Measurements from ENCODE around the gene POU6F2.
"Not testable (repeated sequence)": the region's sequence is repeated elsewhere in the genome, so short reads cannot be mapped to it uniquely, and the experiment has no call there.

POU6F2 gene

GRCh38 chr7:38977685-38978084 is at the start of gene POU6F2:
TSS of gene POU6F2 (plus strand) at chr7:38977909. CDS start at chr7:38977954, 45 bp downstream.
- no peak for DNase-seq (ENCODE audit: low spot score)

DNA sequence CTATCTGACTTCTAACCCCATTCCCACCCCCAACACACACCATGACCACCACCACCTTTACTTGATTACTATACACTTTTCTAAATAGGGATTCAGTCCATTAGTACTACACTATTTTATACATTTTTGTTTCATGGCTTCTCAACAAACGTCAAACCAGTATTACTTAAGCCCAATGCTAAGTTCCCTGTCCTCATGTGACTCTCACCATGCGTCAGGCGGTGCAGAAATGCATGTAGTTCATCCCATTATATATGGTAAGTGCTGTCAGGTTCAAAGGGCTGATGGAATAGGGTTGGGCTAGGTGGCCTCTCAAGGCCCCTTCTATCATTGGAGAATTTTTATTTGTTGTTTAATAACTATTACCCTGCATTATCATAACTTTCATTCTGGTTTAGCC is 49.2 kb upstream of the POU6F2 start:
- no peak for DNase-seq (ENCODE audit: low spot score)

DNA sequence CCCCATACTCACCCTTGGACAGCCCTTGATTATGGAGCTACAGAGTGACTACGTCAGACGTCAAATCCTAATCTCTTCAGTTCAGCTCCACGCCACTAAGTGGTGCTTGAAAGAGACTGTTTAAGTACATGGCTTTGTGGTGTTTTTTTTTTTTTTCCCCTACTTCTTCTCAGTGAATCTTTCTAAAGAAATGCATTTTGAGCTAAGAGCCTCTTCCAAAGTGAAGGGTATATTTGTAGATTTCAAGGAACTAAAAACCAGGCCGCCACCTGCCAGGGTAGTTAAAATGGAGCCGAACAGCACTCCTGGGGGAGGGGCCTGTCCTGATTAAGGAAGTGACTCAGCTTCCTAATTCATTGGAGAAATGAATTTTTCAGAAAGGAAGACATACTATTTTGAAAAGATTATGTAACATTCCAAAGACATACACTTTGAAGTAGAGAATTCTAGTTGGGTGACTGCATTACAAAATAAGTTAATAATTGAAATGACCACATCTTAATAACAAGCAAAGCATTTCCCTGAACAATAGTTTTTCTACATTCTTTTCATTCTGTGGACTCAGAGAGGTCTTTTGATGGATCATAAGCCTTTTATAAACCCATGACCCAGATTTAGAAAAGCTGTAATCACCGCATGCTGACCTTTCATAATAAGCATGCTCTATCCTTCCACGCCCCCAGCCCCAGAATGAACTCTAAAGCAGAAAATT is 48.1 kb upstream of the POU6F2 start:
- no peak for DNase-seq (ENCODE audit: low spot score)

- peak; percentile 47 for DNase-seq (ENCODE audit: low spot score)
These were observed 45.1 kb upstream of the POU6F2 start for GRCh38 chr7:38932509-38933168.

DNA sequence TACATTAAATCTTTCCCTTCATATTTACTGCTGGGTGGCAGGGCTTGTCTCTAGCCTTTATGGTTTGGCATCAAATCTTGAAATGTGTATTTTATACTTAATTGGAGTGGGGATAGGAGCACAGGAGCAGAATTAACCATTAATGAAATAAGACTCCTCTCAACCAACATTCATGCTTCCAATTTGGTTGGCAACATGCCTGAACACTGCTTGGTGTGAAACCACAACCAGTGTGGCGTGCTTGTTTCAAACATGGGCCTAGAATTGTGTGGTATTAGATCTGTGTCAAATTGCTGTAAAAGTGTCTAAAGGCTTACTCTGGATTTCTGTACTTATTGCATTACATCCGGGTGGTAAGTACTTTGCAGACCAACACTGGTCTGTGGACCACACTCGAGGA is 43.7 kb upstream of the POU6F2 start:
- DNase-seq (ENCODE audit: low spot score) = no peak

GRCh38 chr7:38934536-38934935 is 43.2 kb upstream of the POU6F2 start:
- DNase-seq (ENCODE audit: low spot score) = no peak

DNA sequence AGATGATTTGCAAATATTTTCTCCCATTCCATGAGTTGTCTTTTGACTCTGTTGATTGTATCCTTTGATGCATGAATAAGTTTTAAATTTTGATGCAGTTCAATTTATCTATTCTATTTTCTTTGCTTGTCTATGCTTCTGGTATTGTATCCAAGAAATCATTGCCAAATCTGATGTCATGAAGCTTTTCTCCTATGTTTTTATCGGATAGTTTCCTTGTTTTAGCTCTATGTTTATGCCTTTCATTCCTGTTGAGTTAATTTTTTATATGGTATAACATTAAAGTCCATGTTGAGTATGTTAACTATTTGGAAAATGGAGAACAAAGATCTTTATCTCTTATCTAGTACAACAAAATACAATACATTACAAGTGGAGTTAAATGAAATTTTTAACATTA is 41.1 kb upstream of the POU6F2 start:
- DNase-seq (ENCODE audit: low spot score) = no peak

- no peak for DNase-seq (ENCODE audit: low spot score)
These were observed 39.7 kb upstream of the POU6F2 start for GRCh38 chr7:38938001-38938485.

GRCh38 chr7:38938589-38938988 is 39.1 kb upstream of the POU6F2 start:
- no peak for DNase-seq (ENCODE audit: low spot score)

- DNase-seq (ENCODE audit: low spot score) = no peak
These were observed 36.9 kb upstream of the POU6F2 start for GRCh38 chr7:38940774-38941173.

DNA sequence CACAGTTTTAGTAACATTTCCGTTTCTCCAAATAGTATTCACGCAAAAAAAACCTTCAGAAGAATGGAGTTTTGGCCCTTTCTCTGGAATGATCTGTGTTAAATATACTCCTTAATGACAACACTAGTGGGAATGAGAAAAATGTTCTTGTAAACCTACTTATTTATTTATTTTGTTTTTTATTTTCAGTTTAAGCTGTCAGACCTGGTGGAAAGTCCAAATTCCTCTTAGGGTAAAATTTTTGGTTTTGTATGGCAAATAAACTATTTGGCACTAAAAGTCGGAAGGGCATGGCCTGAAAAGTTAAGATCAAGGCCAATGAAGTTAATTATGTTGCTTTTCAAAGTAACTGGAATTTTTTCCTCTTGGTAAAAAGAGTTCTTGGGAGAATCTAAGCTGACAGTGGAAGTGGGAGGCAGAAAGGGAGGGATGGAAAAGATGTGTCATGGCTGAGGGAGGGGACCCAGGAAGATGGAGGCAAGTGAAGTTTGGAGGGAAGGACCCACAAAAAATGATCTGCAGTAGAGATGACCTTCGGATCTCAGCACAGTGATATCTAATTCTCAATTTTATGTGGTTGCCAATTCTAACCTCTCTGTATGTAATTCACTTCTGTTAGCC is 35.2 kb upstream of the POU6F2 start:
- no peak for DNase-seq (ENCODE audit: low spot score)

GRCh38 chr7:38947541-38947940 is 30.2 kb upstream of the POU6F2 start:
- not testable (repeated sequence) for DNase-seq (ENCODE audit: low spot score)

DNA sequence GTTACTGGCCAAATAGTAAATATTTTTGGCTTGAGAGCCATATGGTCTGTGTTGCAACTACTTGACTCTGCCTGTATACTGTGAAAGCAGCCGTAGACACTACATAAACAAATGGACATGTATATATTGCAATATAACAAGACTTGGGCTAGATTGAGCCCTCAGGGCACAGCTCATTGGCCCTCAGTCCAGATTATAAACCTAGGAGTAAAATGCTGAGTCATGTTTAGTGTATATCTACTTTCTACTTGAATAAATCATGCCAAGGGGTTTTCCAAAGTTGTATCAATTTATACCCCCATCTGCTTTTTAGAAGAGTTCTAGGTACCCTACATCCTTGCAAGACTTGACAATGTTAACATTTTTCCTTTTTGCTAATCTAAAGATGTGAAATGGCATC is 27.4 kb upstream of the POU6F2 start:
- DNase-seq (ENCODE audit: low spot score) = no peak

- no peak for DNase-seq (ENCODE audit: low spot score)
These were observed 26.5 kb upstream of the POU6F2 start for GRCh38 chr7:38951213-38951612.

GRCh38 chr7:38953227-38953626 is 24.5 kb upstream of the POU6F2 start:
- no peak for DNase-seq (ENCODE audit: low spot score)

GRCh38 chr7:38953971-38954370 is 23.7 kb upstream of the POU6F2 start:
- DNase-seq (ENCODE audit: low spot score) = no peak

DNA sequence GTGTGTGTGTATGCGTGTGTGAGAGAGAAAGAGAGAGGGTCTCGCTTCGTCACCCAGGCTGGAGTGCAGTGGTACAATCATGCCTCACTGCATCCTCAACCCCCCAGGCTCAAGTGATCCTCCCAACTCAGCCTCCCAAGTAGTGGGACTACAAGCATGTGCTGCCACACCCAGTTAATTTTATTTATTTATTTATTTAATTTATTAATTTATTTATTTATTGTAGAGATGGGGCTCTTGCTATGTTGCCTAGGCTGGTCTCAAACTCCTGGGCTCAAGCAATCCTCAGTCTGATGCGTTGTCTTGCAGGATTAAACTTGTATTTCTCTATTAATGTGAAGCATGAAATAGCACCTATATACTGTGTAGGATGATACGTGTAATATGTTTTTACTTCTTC is 21.8 kb upstream of the POU6F2 start:
- no peak for DNase-seq (ENCODE audit: low spot score)

DNA sequence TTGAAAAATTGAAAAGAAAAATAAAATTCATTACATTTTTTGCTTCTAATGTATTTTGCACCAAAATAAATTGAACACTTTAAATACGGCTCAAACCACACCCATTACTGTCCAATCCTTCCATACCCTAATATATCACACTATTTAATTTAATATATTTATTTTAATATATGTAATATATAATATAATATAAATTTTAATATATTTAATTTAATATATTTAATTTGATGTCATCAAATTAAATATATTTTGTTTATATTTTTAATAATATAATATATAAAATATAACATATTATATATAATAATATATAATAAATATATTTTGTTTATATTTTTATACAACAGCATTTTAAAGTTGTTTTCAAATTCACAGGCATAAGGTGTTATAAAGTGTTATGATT is 15.7 kb upstream of the POU6F2 start:
- no peak for DNase-seq (ENCODE audit: low spot score)

DNA sequence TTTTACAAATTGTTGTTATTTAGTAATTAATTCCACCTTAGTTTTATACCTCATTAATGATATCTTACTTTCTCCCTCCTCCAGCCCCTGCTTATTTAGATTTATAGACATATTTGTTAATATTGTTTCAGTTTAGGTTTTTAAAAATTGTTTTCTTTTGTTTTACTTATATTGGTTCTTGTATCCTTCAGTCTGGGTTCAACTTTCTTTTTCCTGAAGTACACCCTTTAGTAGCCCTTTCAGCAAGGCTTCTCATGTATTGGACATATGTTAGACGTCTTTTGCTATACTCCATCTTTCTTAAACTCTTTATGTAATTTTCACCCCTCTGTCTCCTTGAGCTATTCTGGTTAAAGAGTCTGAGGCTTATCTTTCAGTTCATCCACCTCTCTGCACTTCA is 12.8 kb upstream of the POU6F2 start:
- no peak for DNase-seq (ENCODE audit: low spot score)

DNA sequence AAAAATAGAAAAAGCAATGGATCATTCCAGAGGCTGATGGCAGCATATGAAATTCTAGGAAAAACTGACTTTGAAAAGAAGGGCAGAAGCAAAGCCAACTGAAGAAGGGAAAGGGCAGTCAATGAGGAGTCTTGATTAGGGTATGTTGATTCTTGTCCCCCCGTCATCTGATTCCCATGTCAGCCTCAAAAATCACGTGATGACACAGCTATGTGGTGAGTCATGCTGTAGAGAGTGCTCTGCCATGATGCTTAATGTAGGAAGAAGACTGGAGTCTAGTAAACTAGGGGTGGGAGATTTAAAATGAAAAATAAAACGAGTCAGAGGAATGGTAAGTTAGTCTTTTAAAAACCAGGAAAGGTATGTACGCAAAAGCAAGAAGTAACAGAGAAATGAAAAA is 3.9 kb upstream of the POU6F2 start:
- DNase-seq (ENCODE audit: low spot score) = no peak

- no peak for DNase-seq (ENCODE audit: low spot score)
These were observed 1.7 kb upstream of the POU6F2 start for GRCh38 chr7:38975944-38976392.

DNA sequence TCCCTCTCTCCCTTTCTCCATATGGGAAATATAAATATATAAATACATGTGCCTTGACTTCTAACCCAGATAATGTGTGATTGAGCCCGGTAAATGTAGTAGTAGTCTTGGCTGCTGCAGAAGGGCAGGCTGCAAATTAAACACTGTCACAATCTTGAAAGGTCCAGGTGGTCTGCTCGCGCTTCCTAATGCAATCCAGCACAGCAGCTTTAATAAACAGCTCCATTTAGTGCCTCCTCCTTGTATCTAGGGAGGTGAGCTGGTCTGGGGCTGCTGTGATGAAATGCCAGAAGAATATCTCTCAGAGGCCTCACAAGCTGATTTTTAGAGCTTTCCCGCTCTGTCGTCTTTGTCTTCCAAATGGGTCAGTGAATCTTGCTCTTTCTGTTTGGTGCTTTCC is 782 bp downstream of the POU6F2 start:
- DNase-seq (ENCODE audit: low spot score) = no peak

DNA sequence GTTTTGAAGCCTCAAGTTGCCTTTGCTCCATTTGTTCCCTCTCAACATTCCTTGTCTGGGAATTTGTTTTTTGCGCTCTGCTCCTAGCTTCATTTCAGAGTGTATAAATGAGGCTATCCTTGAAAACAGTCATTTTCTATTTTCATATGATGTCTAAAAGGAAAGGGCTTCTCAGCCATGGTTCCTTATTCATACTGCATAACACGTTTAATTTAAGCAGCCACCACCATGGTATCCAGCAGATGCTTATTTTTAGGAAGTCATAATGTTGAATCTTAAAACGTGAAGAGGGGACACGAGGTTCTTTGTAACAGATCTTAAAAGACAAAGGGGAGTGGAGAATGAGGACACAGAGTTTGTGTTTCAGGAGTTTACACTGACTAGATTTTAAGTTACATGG is 14.5 kb downstream of the POU6F2 start:
- no peak for DNase-seq (ENCODE audit: low spot score)
